Measurements from ENCODE around the gene HP.
"Not testable (repeated sequence)": the region's sequence is repeated elsewhere in the genome, so short reads cannot be mapped to it uniquely, and the experiment has no call there.

HP gene, protein sequence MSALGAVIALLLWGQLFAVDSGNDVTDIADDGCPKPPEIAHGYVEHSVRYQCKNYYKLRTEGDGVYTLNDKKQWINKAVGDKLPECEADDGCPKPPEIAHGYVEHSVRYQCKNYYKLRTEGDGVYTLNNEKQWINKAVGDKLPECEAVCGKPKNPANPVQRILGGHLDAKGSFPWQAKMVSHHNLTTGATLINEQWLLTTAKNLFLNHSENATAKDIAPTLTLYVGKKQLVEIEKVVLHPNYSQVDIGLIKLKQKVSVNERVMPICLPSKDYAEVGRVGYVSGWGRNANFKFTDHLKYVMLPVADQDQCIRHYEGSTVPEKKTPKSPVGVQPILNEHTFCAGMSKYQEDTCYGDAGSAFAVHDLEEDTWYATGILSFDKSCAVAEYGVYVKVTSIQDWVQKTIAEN

DNA sequence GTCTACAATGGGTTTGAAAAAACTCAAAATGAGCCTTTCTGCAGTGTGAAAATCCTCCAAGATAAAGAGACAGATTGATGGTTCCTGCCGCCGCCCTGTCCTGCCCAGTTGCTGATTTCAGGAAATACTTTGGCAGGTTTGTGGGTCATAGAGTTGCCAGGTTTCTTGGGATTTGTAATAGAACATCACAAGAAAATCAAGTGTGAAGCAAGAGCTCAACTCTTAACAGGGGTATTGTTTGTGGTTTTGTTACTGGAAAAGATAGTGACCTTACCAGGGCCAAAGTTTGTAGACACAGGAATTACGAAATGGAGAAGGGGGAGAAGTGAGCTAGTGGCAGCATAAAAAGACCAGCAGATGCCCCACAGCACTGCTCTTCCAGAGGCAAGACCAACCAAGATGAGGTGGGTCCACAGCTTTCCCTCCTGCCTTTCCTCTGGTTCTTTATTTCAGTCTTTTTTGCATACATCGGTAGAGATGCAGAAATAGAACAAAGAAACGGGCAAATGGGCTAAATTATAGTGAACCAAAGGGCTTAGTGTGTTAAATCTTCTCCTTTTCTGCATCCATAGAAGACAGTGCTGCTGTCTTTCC, at the start of gene HP:
HP (plus strand) TSS at position 252 of the 594 bp plus-strand sequence; CDS start at position 400, 148 bp downstream.
- not testable (repeated sequence) for DNase-seq

DNA sequence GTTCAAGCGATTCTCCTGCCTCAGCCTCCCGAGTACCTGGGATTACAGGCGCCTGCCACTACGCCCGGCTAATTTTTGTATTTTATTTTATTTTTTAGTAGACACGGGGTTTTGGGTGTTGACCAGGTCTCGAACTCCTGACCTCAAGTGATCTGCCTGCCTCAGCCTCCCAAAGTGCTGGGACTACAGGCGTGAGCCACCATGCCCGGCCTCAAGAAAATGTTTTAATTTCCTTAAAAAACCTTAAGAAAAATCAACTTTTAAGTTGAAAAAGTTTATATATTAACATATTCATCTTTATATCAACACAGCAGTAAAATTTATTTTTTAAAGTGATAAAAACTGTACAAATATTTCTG, 46.3 kb upstream of the HP start:
- DNase-seq = not testable (repeated sequence)

DNA sequence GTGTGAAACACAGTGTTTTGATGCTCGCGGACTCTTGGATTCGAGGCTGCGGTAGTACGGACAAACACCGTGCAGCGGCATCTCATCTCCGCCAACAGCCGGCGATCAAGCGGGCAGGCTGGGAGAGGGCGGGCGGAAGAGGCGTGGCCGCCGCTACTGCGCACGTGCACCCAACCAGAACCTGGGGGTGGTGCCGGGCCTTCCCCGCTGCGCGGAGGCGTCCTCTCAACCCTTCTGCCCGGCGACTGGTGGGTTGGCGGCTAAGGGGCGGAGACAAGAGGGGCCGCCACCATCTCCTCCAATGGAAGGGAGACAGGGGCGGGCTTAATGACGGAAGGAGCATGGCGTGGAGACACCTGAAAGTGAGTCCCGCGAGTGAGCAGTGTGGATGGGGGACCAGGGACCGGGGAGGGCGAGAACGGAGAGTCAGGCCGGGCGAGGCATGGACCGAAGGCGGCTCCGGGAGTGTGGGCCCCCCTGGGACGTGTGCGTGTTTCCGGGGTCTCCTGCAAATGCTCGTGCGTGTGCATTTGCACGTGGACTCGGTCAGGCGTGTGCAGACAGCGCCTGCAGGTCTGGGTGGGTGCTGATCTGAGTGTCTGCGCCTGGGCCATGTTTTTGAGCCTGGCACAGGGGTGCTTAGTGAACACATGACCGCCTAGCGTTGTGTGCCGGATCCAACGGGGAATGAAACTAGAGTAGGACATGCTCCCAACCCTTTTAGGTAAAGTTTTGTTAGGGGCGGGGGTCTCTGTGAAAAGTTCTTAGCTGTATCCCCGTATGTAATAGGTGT, 45.7 kb upstream of the HP start, which contains the start of gene DHODH:
DHODH (plus strand) TSS at position 321 of the 793 bp plus-strand sequence; CDS start at position 342, 21 bp downstream.
- peak; percentile 98 for DNase-seq

DNA sequence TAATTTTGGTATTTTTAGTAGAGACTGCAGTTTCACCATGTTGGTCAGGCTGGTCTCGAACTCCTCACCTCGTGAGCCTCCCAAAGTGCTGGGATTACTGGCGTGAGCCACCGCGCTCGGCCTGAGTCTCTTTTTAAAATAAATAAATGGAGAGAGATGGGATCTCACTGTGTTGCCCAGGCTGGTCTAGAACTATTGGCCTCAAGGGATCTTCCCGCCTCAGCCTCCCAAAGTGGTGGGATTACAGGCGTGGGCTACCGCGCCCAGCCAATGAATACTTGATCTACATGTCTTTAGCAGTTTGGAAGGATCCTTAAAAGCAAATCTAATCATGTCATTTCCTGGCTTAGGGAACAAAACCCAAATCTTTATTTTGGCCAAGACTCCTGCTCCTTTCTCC, 44.5 kb upstream of the HP start:
- no peak for DNase-seq

DNA sequence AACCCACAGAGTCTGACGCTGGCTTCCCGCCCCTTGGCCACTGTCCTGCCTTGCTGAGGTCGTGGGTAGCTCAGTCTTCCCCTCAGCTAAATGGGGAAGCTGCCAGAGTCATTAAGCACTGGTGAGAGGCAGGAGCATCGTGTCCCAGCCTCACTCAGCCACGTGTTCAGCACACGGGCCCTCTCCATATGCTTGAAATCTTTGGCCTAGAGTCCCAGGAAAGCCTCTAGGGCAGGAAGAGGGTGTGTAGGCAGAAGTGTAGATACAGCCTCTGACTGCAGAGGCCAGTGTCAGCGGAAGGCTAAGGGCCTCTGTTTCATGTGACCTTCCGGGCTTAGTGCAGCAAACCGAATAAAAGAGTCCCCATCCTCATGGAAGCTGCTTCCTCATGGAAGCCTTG, 41.7 kb upstream of the HP start:
- no peak for DNase-seq

DNA sequence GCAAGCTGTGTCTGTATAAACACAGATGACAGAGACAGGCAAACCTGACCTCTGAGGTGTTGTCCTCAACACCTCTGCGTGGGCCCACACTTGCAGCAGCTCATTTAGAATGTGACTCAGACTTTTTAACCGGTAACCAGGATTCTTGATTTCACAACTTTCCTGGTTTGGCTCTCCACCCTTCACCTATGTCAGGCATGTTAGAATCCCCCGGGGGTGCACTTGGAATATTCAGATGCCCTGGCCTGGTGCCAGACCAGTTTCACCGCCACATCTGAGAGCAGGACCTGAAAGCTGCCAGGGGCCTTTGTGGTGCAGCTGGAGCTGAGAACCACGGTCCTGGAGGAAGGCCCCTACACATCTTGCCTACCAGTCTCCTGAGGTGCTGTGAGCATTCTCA, 40.9 kb upstream of the HP start:
- peak; percentile 45 for DNase-seq

DNA sequence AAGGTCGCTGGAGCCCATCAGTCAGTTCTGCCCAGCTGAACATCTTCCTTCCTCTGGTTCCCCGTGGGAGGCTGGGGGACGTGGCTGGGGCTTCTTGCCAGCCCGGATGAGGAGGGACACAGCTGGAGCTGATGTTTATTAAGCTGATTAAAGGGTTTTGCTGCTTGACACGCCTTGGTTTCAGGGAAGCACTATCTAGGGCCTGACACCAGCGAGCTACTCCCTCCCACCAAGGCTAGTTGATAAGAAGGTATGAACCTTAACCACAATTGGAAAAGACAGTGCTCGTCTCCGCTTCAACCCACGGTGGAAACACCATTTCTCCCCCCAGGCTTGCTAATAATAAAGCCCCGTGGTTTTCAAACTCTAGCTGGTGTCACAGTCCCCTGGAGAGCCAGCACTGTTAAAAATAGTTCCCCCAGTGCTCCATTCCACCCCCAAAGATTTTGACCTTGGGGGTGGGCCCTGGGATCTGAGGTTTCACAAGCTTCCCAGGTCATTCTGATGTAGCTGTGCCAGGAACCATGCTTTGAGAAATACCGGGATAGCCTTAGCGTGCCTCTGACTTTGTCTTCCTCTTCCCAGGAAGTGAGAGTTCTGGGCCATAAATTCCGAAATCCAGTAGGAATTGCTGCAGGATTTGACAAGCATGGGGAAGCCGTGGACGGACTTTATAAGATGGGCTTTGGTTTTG, 40.3 kb upstream of the HP start:
- DNase-seq = no peak

DNA sequence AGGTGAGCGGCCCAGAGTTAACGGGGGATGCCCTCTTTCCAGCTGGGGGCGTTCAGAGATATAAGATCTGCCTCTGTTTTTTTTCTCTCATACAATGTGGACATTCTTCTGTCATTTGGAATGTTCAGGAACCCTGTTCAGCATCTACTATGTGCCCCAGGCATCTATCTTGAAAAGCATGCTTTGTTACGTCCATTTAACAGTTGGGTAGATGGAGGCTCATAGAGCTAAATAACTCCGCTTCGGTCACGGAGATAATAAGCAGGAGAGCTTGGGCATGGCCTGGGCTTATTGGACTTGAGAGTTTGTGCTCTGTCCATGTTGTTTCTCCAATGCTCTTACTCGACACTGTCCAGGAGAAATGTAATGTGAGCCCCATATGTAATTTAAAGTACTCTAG, 39.6 kb upstream of the HP start:
- DNase-seq = no peak

DNA sequence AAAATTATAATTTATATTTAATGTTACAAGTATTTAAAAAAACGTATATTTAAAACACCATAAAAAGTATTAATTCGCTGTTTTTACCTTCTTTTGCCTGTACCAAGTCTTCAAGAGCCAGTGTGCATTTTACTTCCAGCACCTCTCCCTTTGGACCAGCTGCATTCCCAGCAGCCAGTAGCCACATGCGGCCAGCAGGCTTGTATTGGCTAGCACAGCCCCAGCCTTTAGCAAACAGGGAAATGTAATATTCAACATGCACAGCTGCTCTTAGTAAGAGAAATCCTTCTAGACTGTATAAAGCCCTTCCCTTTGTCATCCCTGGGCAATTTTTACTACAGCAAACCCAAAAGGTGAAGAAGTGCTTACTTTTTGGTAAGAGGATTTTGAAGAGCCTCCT, 39.2 kb upstream of the HP start:
- DNase-seq = no peak

DNA sequence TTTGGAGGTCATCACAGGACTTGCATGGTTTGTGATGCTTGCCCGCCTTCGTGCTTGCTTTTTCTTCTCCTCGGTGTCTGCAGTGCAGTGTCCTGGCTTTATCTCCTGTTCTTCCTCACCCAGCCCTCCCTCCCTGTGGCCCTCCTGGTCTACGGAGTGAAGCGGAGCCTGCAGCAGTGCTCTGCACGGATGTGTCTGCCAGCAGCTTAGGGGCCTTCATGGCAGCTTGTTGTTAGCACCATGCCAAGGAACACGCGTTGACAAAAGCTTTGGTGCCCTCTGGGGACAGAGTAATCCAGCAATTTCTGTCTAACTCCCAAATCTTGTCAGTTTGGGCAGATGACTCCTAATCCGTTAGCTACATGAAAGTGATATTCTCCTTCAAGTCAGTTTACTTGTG, 35.8 kb upstream of the HP start:
- no peak for DNase-seq

DNA sequence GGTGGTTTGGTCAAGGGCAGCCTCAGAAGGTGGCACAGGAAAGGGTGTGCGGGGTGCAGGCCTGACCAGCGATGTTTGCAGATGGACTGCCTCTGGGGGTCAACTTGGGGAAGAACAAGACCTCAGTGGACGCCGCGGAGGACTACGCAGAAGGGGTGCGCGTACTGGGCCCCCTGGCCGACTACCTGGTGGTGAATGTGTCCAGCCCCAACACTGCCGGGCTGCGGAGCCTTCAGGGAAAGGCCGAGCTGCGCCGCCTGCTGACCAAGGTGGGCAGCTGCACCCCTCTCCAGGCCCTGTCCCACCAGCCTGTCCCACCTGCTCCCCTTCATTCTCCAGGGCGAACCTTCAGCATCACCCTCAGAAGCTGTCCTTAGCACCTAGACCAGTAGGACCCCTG, 33.3 kb upstream of the HP start:
- no peak for DNase-seq

DNA sequence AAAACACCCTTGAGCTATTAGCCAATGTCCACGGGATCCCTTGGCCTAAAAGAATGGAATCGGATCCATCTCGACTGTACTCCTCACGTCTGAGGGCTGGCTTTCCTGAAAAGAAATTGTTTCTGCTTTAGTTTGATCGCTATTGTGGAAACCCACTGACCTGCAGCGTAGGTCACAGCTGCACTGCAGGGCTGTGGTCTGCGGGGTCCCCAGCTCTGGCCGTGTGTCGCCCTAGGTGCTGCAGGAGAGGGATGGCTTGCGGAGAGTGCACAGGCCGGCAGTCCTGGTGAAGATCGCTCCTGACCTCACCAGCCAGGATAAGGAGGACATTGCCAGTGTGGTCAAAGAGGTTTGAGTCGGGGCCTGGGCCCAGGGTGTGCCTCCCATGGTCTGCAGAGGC, 32.2 kb upstream of the HP start:
- DNase-seq = no peak

DNA sequence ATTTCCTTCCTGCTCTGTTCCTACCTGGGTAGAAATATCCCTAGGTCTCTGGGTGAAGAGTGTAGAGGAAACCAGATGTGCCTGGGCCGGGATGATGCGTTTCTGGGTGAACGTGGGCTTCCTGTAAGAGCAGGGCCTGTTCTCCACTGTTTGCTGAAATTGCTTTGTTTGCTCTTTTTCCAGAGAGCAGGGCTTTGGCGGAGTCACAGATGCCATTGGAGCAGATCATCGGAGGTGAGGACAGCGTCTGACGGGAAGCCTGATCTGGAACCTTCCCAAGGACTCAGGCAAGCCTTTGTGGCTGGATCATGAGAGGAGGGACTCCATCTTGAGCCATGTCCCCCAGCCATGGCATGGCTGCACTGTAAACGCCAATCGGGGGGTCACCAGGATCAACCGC, 30.3 kb upstream of the HP start:
- DNase-seq = no peak

DNA sequence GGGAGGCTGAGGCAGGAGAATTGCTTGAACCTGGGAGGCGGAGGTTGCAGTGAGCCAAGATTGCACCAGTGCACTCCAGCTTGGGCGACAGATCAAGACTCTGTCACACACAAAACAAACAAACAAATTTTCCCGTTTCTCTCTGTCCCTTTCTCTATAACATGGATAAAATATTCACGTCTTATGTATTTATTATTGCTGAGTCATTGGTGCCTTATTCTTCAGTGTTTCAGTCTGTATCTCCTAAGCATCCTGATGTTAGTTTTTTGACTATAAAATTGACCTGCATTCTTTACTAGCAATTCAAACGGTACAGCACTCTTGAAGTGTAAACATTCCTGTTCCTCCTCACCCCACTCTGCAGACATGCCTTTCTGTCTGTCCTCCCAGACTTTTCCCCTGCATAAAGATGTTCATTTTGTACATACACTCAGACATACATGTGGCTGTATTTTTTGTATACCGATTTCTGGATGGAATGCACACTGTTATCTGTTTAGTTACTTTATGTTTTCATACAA, 29.4 kb upstream of the HP start:
- no peak for DNase-seq

DNA sequence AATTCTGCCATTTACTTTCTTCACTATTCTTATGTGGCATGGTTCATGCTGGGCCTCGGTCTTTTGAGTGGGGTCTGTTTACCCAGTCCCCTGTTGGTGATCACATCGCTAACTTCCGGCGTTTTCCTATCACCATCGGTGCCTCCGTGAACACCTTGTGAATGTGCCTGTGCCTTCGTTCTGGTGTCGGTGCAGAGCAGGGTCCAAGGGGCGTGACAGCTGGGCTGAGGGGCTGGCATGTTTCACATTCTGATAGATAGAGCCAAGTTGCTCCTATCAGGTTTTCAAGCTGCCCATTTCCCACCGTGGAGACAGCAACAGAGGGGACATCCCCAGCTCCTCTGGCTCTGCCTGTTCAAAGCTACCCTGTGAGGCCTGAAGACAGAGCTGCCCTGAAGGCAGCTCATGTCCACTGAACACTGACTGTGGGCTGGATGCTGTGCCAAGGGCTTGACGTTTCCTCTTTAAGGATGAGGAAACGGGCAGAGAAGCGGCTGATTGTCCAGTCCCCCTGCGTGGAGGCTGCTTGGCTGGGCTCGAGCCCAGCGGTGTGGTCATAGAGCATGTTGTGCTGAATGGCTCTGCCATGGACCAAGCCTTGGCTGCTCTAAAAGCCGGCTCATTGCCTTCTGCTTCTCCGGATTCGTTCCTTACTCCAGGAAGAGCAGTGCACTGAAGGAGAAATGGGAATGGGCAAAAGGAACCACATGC, 28.7 kb upstream of the HP start:
- no peak for DNase-seq

DNA sequence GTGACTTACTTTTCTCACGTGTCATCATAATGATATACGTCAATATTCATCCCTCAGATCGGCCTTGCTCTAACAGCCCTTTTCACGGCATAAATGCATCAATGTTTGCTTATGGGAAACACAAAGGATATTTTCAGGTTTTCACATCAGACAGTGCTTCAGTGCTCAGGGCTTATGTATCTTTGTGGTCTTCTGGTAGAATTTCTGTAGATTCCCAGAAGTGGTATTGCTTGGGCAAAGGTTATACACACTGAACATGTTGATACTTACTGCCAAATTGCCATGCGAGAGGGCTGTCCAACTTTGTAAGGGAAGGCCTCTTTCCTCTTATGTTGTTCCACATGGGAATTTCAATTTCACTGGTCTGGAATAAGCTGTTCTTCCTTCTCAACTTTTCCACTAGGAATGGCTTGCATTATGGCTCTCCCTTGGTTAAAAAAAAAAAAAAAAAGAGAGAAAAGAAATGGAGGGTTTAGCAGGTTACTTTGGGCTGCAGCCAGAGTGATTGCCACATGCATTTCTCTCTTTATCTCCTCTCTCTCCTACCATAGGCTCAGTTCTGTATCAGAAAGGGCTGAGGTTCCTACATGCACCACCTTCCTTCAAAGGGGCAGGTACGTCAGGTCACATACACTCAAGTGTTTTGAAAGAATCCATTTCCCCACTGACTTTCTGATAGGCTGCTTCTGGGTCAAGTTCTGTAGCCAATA, 26.5 kb upstream of the HP start:
- no peak for DNase-seq

DNA sequence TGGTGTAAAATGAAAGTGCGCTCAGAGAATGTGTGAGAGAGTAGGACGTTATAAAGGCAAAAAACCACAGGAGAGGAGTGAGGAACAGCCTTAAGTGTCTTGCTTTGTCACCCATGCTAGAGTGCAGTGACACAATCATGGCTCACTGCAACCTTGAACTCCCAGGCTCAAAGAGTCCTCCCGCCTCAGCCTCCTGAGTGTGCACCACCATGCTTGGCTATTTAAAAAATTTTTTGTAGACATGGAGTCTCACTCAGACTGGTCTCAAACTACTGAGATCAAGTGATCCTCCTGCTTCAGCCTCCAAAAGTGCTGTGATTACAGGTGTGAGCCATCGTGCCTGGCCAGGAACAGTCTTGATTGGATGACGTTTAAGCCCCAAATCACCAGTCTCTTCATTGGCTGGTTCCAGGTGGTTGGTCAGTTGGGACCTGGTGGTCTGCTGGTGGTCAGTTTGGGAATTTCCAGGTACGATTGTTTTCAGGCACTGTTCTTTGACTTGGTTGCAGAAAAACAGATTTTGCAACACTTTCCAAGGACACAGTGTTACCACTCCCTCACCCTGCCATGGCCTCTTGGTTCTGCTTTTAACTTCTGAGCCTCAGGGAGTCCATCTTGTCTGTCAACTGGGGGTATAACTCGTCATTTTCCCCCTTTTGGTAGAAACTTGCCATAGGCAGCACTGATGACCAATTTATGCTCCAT, 24.6 kb upstream of the HP start:
- DNase-seq = no peak

DNA sequence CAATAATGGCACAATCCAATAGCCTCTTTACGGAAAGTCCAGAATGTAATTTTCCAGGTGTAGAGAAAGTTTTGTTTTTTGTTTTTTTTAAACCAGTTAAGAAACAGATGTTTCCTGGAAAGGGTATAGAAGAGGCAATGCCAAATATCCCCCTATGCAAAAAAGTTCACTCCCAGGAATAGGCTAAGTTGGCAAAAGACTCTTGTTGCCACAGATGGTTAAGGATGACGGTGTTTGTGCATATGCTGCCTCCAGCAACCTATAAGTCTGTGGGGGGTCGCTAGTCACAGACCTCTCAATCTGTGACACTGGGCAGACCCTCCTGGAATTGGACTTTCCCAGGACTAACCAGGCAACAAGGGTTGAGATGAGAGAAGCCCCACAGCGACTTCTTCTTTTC, 20.9 kb upstream of the HP start:
- no peak for DNase-seq

DNA sequence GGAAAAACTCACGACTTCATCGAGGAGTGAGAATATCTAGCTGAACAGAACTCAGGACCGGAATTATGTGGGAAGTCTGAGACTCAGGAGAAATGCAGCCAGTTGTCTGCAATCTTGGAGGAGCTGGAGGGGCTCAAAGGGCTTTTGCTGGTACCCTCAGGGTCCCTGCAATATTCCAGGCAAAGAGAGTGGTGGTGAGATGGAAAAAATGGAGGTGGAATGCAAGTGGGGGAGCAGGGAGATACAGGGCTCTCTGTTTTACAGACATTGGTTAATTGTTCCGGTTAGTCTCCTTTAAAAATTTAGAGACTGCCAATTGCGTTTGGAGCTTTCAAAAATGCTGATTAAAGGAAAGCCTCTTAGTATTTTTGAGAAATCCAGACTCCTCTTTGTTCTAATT, 18.2 kb upstream of the HP start:
- no peak for DNase-seq

DNA sequence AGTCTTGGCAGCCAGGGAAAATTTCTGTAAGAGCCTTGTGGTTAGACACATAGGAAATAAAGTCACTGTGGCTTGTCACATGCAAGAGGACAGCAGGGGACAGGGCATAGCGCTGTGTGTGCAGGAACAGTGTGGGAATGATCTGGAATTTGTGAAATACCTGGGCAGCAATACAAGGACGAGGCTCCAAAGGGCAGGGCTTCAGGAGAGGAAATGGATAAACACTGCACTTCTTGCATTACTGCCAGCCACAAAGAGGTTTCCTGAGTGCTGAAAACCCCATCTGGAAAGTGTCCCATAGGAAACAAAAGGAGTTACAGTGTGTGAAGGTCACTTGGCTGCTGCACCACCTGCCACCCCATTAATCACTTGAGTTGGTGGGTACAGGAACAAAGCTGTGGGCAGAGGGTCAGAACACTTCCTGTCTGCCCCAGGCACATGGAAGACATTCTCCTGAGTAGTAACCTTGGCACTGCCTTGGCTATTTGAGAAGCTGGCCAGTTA, 12.1 kb upstream of the HP start:
- no peak for DNase-seq

DNA sequence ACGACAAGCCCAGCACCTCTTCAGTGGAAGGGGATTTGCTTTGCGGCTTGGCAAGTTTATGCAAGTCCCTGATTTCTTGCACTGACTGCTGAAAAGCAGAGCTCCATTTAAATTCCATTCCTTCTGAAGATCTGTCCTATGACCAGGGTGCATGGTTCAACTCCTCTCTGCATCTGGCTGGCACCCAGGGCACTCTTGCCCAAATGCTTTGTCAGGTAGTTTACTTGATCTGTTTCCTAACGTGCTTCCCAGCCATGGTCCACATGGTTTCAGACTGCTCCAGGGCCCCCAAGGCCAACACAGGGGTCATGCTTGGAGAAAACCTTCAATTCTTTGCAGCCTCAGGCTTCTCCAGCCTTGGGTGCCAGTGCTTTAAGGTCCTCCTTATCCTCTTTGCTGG, 11.2 kb upstream of the HP start:
- DNase-seq = no peak

Data from stimulated activated CD8-positive, alpha-beta memory T cell treated with anti-CD3 and anti-CD28 coated beads, Interleukin-4, amount 100 ng/mL, for 48 hours (primary cell).